Caco-2 (cell line): ENCODE data around the gene IDNK. TPM values are rescaled to one million over a fixed set of nuclear protein-coding genes. Genes with fewer than 3 reads are reported as not detected.

ENCODE experiments used
- BruUV-seq: library from RNA; stranded (reverse); fragments of 400-500 nt; replicated peaks from 2 replicates; lab custom pipeline; 2021; lab: Mats Ljungman, UMichigan
- CTCF ChIA-PET: fragments of 300-600 bp; sonication (Branson Sonifier 250); formaldehyde crosslinking; loops from one replicate; lab custom pipeline; 2022; ENCODE audit warnings: antibody characterized with exemption; lab: Charles Lee
- POLR2A ChIA-PET: fragments of 300-600 bp; sonication (Branson Sonifier 250); formaldehyde crosslinking; loops from one replicate; lab custom pipeline; 2022; ENCODE audit warnings: antibody characterized with exemption; lab: Charles Lee
- DNase-seq, 2 experiments: peaks; one replicate each; pipeline versions ENCODE4 v3.0.0 to v3.0.0-alpha.2; 2020 to 2022
- H3K27me3 ChIP-seq: replicated peaks from 2 replicates; pipeline ENCODE4 v1.6.0; 2011; ENCODE audit warnings: low read length; ENCODE audit not compliant: control insufficient read depth, insufficient read depth
- H3K36me3 ChIP-seq: 2 replicates; pipeline ENCODE4 v1.5.1; 2011; ENCODE audit warnings: low read length; ENCODE audit not compliant: control insufficient read depth, insufficient read depth
- H3K4me1 ChIP-seq: fragments of 250-450 bp; sonication (Bioruptor Pico); 2 replicates; pipeline ENCODE4 v1.5.1; 2020; ENCODE audit warnings: mild to moderate bottlenecking
- H3K4me3 ChIP-seq: 2 replicates; pipeline ENCODE4 v1.5.1; 2011; ENCODE audit warnings: low read depth, mild to moderate bottlenecking, control low read depth, low read length
- H3K9me3 ChIP-seq: fragments of 250-450 bp; sonication (Bioruptor Pico); 2 replicates; pipeline ENCODE4 v1.5.1; 2020; ENCODE audit warnings: mild to moderate bottlenecking, moderate library complexity
- H3K27ac Mint-ChIP-seq: one replicate; pipeline ENCODE4 v1.8.0; 2022; ENCODE audit warnings: mixed read lengths; ENCODE audit not compliant: unreplicated experiment
- H3K27me3 Mint-ChIP-seq: one replicate; pipeline ENCODE4 v1.8.0; 2022; ENCODE audit warnings: mixed read lengths; ENCODE audit not compliant: insufficient read depth, unreplicated experiment
- H3K36me3 Mint-ChIP-seq: one replicate; pipeline ENCODE4 v1.8.0; 2022; ENCODE audit warnings: mild to moderate bottlenecking, mixed read lengths; ENCODE audit not compliant: insufficient read depth, unreplicated experiment
- H3K4me1 Mint-ChIP-seq: one replicate; pipeline ENCODE4 v1.8.0; 2022; ENCODE audit warnings: low read depth, mixed read lengths; ENCODE audit not compliant: unreplicated experiment
- H3K4me3 Mint-ChIP-seq: one replicate; pipeline ENCODE4 v1.8.0; 2022; ENCODE audit warnings: mild to moderate bottlenecking, moderate library complexity, mixed read lengths; ENCODE audit not compliant: unreplicated experiment
- H3K9me3 Mint-ChIP-seq: one replicate; pipeline ENCODE4 v1.8.0; 2022; ENCODE audit warnings: mixed read lengths; ENCODE audit not compliant: unreplicated experiment
- intact Hi-C: fragments of 100-400 bp; cut with micrococcal nuclease; formaldehyde crosslinking; loops from one replicate; pipeline ENCODE4 v1.10.0; 2022; ENCODE audit not compliant: unreplicated experiment
- total RNA-seq: library from RNA; stranded (reverse); gene quantifications from 2 replicates; pipeline ENCODE4 v1.2.3, GENCODE V29; 2022
- TF ChIP-seq, protein P1 (sequence below), 2 experiments: fragments of 200-600 bp in 1 of 2; IDR thresholded peaks; 1 replicate in 1 of 2; 2 replicates in 1 of 2; pipeline versions ENCODE4 v1.5.1 to v1.8.0; 2011 to 2022; ENCODE audit warnings: antibody characterized with exemption in 1 of 2, control low read depth in 1 of 2, inconsistent platforms in 1 of 2, low read depth in 1 of 2, low read length in 1 of 2, mild to moderate bottlenecking in 1 of 2, moderate library complexity in 1 of 2; ENCODE audit not compliant: insufficient read depth in 1 of 2, severe bottlenecking in 1 of 2, unreplicated experiment in 1 of 2

Gene IDNK
- total RNA-seq, 1 experiment from 2014 or later: 4.3 TPM

- Mint-ChIP-seq H3K4me1 (no peaks in the 10 kb centered on the region), H3K4me3 (no peak overlapping the region), H3K27me3 (no peaks in the 10 kb centered on the region), H3K27ac (no peak overlapping the region), H3K9me3 (no peaks in the 10 kb centered on the region), H3K36me3 (no peaks in the 10 kb centered on the region)
- peak in 1 of 2 experiments; percentile 14 for DNase-seq
- BruUV-seq: no TSS peak
- Histone ChIP-seq H3K4me1 (no peaks in the 10 kb centered on the region), H3K9me3 (no peaks in the 10 kb centered on the region), H3K36me3 (no peaks in the 10 kb centered on the region), H3K27me3 (no peaks in the 10 kb centered on the region), H3K4me3 (no peak overlapping the region)
- TF ChIP-seq, protein P1, sequence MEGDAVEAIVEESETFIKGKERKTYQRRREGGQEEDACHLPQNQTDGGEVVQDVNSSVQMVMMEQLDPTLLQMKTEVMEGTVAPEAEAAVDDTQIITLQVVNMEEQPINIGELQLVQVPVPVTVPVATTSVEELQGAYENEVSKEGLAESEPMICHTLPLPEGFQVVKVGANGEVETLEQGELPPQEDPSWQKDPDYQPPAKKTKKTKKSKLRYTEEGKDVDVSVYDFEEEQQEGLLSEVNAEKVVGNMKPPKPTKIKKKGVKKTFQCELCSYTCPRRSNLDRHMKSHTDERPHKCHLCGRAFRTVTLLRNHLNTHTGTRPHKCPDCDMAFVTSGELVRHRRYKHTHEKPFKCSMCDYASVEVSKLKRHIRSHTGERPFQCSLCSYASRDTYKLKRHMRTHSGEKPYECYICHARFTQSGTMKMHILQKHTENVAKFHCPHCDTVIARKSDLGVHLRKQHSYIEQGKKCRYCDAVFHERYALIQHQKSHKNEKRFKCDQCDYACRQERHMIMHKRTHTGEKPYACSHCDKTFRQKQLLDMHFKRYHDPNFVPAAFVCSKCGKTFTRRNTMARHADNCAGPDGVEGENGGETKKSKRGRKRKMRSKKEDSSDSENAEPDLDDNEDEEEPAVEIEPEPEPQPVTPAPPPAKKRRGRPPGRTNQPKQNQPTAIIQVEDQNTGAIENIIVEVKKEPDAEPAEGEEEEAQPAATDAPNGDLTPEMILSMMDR (IDR thresholded peaks at IDR 0.05; ENCODE audit: insufficient read depth in 1 of 2, low read depth in 1 of 2, low read length in 1 of 2, severe bottlenecking in 1 of 2, unreplicated experiment in 1 of 2): peak; percentile 19 to 54
- intact Hi-C loops: no loop called here
- ChIA-PET CTCF (interaction anchor here (0.7 kb wide), 1 partner anchor 685 kb away, joined by 3 read pairs; no protein-coding TSS in a partner anchor), POLR2A (no interaction called here)
Measured at GRCh38 chr9:83596899-83597504, 25.9 kb upstream of the IDNK start.

DNA sequence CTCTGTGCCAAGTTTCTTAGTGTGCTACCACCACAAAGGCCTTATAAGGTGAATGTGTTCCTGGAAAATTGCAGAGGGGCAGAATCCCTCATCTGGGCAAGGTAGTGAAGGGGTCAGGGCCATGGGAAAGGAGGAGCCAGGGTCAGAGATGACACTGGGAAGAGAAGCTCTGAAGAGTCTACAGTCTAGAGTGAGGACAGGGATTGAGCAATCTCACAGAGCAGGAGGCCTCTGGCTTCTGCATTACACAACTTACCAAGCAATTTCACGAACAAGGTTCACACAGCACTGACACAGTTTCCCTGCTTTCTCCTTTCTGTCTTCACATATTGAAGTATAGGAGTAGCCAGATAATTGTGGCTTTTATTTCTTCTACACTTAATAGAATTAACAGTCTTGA, 24.5 kb upstream of the IDNK start:
- BruUV-seq: no TSS peak
- H3K36me3 Mint-ChIP-seq: no peaks in the 10 kb centered on the region
- H3K27ac Mint-ChIP-seq: no peak overlapping the region
- TF ChIP-seq, protein P1 (IDR thresholded peaks at IDR 0.05; ENCODE audit: insufficient read depth in 1 of 2, low read depth in 1 of 2, low read length in 1 of 2, severe bottlenecking in 1 of 2, unreplicated experiment in 1 of 2): no peak
- intact Hi-C loops: no loop called here
- H3K27me3 ChIP-seq: no peaks in the 10 kb centered on the region
- no peaks in the 10 kb centered on the region for H3K27me3 Mint-ChIP-seq
- H3K4me3 ChIP-seq: no peak overlapping the region
- no peak overlapping the region for H3K4me3 Mint-ChIP-seq
- H3K36me3 ChIP-seq: no peaks in the 10 kb centered on the region
- H3K4me1 ChIP-seq: no peaks in the 10 kb centered on the region
- H3K9me3 ChIP-seq: no peaks in the 10 kb centered on the region
- ChIA-PET POLR2A (no interaction called here), CTCF (no interaction called here)
- DNase-seq: no peak
- no peaks in the 10 kb centered on the region for H3K4me1 Mint-ChIP-seq
- H3K9me3 Mint-ChIP-seq: no peaks in the 10 kb centered on the region

DNA sequence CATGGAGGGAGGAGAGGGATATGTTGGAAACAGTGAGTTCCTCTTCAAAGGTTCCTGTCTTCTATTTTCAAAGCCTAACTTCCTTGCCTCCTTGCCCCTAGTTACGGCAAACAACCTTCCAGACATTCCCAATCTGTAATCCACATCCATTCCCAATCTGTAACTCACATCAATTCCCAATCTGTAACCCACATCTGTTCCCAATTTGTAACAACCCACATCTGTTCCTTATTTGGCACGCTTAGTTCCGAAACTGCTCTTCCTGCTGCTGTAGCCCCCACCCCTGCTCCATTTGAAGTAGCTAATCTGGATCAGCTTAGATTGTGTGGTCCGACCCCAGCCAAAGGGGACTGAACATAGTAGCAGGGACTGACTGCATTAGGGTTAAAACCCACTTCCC, 23.9 kb upstream of the IDNK start:
- Histone ChIP-seq H3K4me3 (no peak overlapping the region), H3K4me1 (no peaks in the 10 kb centered on the region), H3K27me3 (no peaks in the 10 kb centered on the region), H3K36me3 (no peaks in the 10 kb centered on the region), H3K9me3 (no peaks in the 10 kb centered on the region)
- TF ChIP-seq, protein P1 (IDR thresholded peaks at IDR 0.05; ENCODE audit: insufficient read depth in 1 of 2, low read depth in 1 of 2, low read length in 1 of 2, severe bottlenecking in 1 of 2, unreplicated experiment in 1 of 2): no peak
- no TSS peak for BruUV-seq
- ChIA-PET POLR2A (no interaction called here), CTCF (no interaction called here)
- no peaks in the 10 kb centered on the region for H3K4me1 Mint-ChIP-seq
- H3K4me3 Mint-ChIP-seq: no peak overlapping the region
- no peak overlapping the region for H3K27ac Mint-ChIP-seq
- DNase-seq: no peak
- no peaks in the 10 kb centered on the region for H3K36me3 Mint-ChIP-seq
- no peaks in the 10 kb centered on the region for H3K9me3 Mint-ChIP-seq
- intact Hi-C loops: no loop called here
- no peaks in the 10 kb centered on the region for H3K27me3 Mint-ChIP-seq
